Spleen (tissue), 7 donors: ENCODE results near the gene ATF4.

Experiments
- CTCF ChIP-seq, 11 experiments: fragments of 200-600 bp in 7 of 11; fragments of 450-650 bp in 4 of 11; sonication (generic) in 4 of 11; IDR thresholded peaks in 8 of 11; conservative IDR thresholded peaks in 3 of 11; 1 replicate in 7 of 11; 2 replicates in 4 of 11; pipeline versions ENCODE4 v1.4.0 to v1.8.0; 2016 to 2021; ENCODE audit warnings: antibody characterized with exemption in 11 of 11, inconsistent platforms in 4 of 11, mild to moderate bottlenecking in 1 of 11
- POLR2A ChIP-seq, 3 donors: fragments of 450-650 bp; IDR thresholded peaks; one replicate each; pipeline ENCODE4 v1.5.1; 2017; ENCODE audit warnings: antibody characterized with exemption in 3 of 3, mild to moderate bottlenecking in 1 of 3
- donor health status: DM: no; HTN: no; CAD: no; lungs with moderate emphysema.
- donor health status: DM: no; HTN: no; CAD: no.
- donor health status: DM: no; HTN: no; CAD: no.

- TF ChIP-seq POLR2A (IDR thresholded peaks at IDR 0.05), result no peak
- no peak for TF ChIP-seq CTCF (IDR thresholded peaks at IDR 0.05 in 8 of 11, conservative IDR thresholded peaks at IDR 0.05 in 3 of 11)
Measured at GRCh38 chr22:39546889-39547586, 26.7 kb downstream of the ATF4 start.
